Measurements from ENCODE around the gene PDAP1. TPM values are rescaled to one million over a fixed set of nuclear protein-coding genes. Genes with fewer than 3 reads are reported as not detected.
"Not testable (repeated sequence)": the region's sequence is repeated elsewhere in the genome, so short reads cannot be mapped to it uniquely, and the experiment has no call there.

PDAP1 gene
- total RNA-seq, 1 experiment from 2014 or later: 87.2 TPM

DNA sequence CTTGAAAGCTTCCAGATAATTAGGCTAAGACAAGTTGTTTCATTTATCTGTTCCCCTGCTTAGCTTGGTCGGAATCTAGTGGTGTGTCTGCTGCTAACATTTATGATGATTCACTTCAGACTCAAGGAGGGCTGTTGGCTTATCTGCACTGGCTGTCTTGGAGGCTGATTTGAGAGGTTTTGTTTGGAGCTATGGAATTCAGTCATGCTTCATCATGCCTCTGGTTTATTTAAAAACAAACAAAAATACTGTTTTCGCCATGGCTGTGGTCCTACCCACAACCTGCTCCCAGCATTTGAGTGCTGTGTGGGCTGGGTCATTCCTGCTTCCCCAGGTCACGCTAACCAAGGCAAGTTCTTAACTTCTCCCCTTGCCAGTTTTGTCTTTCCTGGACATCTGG is 45.6 kb downstream of the PDAP1 start:
- TF ChIP-seq, protein P1, sequence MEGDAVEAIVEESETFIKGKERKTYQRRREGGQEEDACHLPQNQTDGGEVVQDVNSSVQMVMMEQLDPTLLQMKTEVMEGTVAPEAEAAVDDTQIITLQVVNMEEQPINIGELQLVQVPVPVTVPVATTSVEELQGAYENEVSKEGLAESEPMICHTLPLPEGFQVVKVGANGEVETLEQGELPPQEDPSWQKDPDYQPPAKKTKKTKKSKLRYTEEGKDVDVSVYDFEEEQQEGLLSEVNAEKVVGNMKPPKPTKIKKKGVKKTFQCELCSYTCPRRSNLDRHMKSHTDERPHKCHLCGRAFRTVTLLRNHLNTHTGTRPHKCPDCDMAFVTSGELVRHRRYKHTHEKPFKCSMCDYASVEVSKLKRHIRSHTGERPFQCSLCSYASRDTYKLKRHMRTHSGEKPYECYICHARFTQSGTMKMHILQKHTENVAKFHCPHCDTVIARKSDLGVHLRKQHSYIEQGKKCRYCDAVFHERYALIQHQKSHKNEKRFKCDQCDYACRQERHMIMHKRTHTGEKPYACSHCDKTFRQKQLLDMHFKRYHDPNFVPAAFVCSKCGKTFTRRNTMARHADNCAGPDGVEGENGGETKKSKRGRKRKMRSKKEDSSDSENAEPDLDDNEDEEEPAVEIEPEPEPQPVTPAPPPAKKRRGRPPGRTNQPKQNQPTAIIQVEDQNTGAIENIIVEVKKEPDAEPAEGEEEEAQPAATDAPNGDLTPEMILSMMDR (IDR thresholded peaks at IDR 0.05; ENCODE audit: unreplicated experiment): no peak
- Mint-ChIP-seq H3K27ac (ENCODE audit: unreplicated experiment) (no peak overlapping the region), H3K4me3 (ENCODE audit: low read depth, unreplicated experiment) (no peak overlapping the region), H3K9me3 (ENCODE audit: low read depth, unreplicated experiment) (no peaks in the 10 kb centered on the region), H3K36me3 (ENCODE audit: insufficient read depth, unreplicated experiment) (peaks cover 78% of the 10 kb centered on the region), H3K4me1 (ENCODE audit: low read depth, unreplicated experiment) (no peaks in the 10 kb centered on the region), H3K27me3 (ENCODE audit: unreplicated experiment) (no peaks in the 10 kb centered on the region)
- CTCF ChIA-PET: interaction anchor here (0.5 to 0.7 kb wide), 2 partner anchors 36 to 271 kb away, joined by 3 to 5 read pairs; no protein-coding TSS in a partner anchor
- BruUV-seq (replicated peaks): no TSS peak
- intact Hi-C loops (cut with micrococcal nuclease; ENCODE audit: unreplicated experiment): no loop called here
- DNase-seq: no peak

DNA sequence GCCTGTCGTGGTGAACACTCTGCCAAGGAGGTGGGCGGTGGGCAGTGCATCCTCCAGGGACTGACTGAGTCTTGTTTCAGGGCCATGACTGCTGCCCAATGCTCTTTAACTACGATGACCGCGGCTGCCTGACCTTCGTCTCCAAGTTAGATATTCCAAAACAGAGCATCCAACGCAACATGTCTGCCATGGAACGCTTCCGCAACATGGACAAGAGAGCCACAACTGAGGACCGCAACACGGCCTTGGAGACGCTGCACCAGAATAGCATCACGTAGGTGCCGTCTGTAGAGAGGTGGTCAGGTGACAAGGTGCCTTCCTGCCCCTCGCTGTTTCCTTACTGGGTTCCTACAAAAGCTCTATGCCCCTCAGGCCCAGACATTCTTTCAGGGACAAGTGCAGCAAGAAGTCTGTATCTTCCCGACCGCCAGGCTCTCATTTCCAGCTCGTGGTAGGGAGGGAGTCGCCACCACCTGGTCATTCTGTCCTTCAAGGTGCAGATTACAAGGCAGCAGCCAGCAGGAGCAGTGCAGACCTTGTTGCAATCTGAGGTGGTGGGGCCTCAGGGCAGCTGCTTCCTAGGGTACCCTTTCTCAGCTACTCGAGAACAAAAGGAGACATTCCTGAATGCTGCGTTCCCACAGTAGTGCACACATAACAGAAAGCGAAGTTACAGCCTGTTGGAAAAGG is 48.8 kb downstream of the PDAP1 start:
- intact Hi-C loops (cut with micrococcal nuclease; ENCODE audit: unreplicated experiment): no loop called here
- CTCF ChIA-PET: no interaction called here
- no peaks in the 10 kb centered on the region for H3K27me3 Mint-ChIP-seq (ENCODE audit: unreplicated experiment)
- TF ChIP-seq, protein P1 (IDR thresholded peaks at IDR 0.05; ENCODE audit: unreplicated experiment): no peak
- H3K9me3 Mint-ChIP-seq (ENCODE audit: low read depth, unreplicated experiment): no peaks in the 10 kb centered on the region
- no peak overlapping the region for H3K4me3 Mint-ChIP-seq (ENCODE audit: low read depth, unreplicated experiment)
- peaks cover 64% of the 10 kb centered on the region for H3K36me3 Mint-ChIP-seq (ENCODE audit: insufficient read depth, unreplicated experiment)
- BruUV-seq (replicated peaks): no TSS peak
- H3K27ac Mint-ChIP-seq (ENCODE audit: unreplicated experiment): no peak overlapping the region
- DNase-seq: no peak
- no peaks in the 10 kb centered on the region for H3K4me1 Mint-ChIP-seq (ENCODE audit: low read depth, unreplicated experiment)

DNA sequence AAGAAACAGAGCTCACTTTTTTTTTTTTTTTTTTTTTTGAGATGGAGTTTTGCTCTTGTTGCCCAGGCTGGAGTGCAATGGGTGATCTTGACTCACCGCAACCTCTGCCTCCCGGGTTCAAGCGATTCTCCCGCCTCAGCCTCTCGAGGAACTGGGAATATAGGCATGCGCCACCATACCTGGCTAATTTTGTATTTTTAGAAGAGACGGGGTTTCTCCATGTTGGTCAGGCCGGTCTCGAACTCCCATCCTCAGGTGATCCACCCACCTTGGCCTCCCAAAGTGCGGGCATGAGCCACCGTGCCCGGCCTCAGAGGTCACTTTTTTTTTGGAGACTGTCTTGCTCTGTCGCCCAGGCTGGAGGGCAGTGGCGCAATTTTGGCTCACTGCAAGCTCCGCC is 49.9 kb downstream of the PDAP1 start:
- CTCF ChIA-PET: interaction anchor here (0.7 to 0.9 kb wide), 2 partner anchors 25 to 1152 kb away, joined by 3 read pairs; no protein-coding TSS in a partner anchor
- H3K4me1 Mint-ChIP-seq (ENCODE audit: low read depth, unreplicated experiment); H3K27ac Mint-ChIP-seq (ENCODE audit: unreplicated experiment); intact Hi-C loops (cut with micrococcal nuclease; ENCODE audit: unreplicated experiment); BruUV-seq (replicated peaks); H3K4me3 Mint-ChIP-seq (ENCODE audit: low read depth, unreplicated experiment); H3K9me3 Mint-ChIP-seq (ENCODE audit: low read depth, unreplicated experiment); H3K27me3 Mint-ChIP-seq (ENCODE audit: unreplicated experiment); DNase-seq: not testable (repeated sequence)
- H3K36me3 Mint-ChIP-seq (ENCODE audit: insufficient read depth, unreplicated experiment): peaks cover 66% of the 10 kb centered on the region

DNA sequence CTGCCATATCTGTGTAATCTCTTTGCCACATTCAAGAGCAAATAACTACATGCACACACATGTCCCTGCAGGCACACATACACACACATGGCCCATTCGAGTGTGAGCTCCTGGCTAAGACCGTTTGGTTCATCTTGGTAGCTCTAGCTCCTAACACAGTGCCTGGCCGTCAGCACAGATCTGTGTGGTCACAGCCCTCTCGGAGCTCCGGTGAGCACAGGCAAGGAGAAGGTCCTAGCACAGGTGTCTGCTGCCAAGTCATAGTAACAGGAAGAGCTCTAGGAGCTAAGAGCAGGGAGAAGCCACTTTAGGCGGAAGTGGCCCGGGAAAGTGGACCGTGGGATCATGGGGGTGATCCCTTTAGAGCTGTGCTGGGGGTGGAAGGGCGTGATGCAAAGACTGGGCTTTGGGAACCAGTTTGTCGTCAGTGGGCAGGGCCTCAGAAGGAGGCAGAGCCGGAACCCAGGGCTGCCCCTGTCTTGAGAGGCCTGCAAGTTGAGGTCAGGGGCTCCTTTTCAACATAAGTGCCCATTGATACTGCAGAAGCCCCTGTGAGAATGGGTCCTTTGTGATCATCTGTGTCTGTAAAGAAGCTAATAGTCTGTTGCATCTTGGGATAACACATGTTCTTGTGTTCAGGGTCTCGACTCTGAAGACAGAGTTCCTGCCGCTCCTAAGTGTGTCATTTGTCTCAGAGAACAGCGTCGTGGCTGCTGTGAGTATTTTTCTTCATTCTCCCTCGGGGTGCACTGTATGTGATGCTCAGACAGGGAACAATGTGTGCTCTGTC is 50.5 kb downstream of the PDAP1 start:
- intact Hi-C loops (cut with micrococcal nuclease; ENCODE audit: unreplicated experiment): no loop called here
- H3K4me3 Mint-ChIP-seq (ENCODE audit: low read depth, unreplicated experiment): no peak overlapping the region
- no peaks in the 10 kb centered on the region for H3K4me1 Mint-ChIP-seq (ENCODE audit: low read depth, unreplicated experiment)
- TF ChIP-seq, protein P1 (IDR thresholded peaks at IDR 0.05; ENCODE audit: unreplicated experiment): no peak
- H3K27me3 Mint-ChIP-seq (ENCODE audit: unreplicated experiment): no peaks in the 10 kb centered on the region
- no peak overlapping the region for H3K27ac Mint-ChIP-seq (ENCODE audit: unreplicated experiment)
- no peaks in the 10 kb centered on the region for H3K9me3 Mint-ChIP-seq (ENCODE audit: low read depth, unreplicated experiment)
- DNase-seq: no peak
- CTCF ChIA-PET: interaction anchor here (0.7 to 0.9 kb wide), 3 partner anchors 24 to 1153 kb away, joined by 3 read pairs; no protein-coding TSS in a partner anchor
- peaks cover 62% of the 10 kb centered on the region for H3K36me3 Mint-ChIP-seq (ENCODE audit: insufficient read depth, unreplicated experiment)
- BruUV-seq (replicated peaks): no TSS peak

Measured in Calu3 (cell line).